ENCODE measurements around the gene ARIH1. TPM values are rescaled to one million over a fixed set of nuclear protein-coding genes. Genes with fewer than 3 reads are reported as not detected.
"Not testable (repeated sequence)": the region's sequence is repeated elsewhere in the genome, so short reads cannot be mapped to it uniquely, and the experiment has no call there.

The ARIH1 gene
- total RNA-seq, 2 experiments from 2014 or later, result 170 to 175 TPM

- H3K4me1 Mint-ChIP-seq (ENCODE audit: low read depth), result peaks cover 11% of the 10 kb centered on the region
- ATAC-seq (no peak), DNase-seq (no peak)
- intact Hi-C loops (cut with micrococcal nuclease), result no loop called here
- ChIA-PET POLR2A (no interaction called here), CTCF (no interaction called here)
- no peak overlapping the region for H3K27ac Mint-ChIP-seq
- H3K27me3 Mint-ChIP-seq, result no peaks in the 10 kb centered on the region
- TF ChIP-seq, protein P1, sequence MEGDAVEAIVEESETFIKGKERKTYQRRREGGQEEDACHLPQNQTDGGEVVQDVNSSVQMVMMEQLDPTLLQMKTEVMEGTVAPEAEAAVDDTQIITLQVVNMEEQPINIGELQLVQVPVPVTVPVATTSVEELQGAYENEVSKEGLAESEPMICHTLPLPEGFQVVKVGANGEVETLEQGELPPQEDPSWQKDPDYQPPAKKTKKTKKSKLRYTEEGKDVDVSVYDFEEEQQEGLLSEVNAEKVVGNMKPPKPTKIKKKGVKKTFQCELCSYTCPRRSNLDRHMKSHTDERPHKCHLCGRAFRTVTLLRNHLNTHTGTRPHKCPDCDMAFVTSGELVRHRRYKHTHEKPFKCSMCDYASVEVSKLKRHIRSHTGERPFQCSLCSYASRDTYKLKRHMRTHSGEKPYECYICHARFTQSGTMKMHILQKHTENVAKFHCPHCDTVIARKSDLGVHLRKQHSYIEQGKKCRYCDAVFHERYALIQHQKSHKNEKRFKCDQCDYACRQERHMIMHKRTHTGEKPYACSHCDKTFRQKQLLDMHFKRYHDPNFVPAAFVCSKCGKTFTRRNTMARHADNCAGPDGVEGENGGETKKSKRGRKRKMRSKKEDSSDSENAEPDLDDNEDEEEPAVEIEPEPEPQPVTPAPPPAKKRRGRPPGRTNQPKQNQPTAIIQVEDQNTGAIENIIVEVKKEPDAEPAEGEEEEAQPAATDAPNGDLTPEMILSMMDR (IDR thresholded peaks at IDR 0.05), result no peak
- no peaks in the 10 kb centered on the region for H3K36me3 Mint-ChIP-seq (ENCODE audit: low read depth)
- H3K4me3 Mint-ChIP-seq, result no peak overlapping the region
- H3K9me3 Mint-ChIP-seq, result no peaks in the 10 kb centered on the region
Measured at GRCh38 chr15:72614810-72615532, 140.8 kb downstream of the ARIH1 start.

DNA sequence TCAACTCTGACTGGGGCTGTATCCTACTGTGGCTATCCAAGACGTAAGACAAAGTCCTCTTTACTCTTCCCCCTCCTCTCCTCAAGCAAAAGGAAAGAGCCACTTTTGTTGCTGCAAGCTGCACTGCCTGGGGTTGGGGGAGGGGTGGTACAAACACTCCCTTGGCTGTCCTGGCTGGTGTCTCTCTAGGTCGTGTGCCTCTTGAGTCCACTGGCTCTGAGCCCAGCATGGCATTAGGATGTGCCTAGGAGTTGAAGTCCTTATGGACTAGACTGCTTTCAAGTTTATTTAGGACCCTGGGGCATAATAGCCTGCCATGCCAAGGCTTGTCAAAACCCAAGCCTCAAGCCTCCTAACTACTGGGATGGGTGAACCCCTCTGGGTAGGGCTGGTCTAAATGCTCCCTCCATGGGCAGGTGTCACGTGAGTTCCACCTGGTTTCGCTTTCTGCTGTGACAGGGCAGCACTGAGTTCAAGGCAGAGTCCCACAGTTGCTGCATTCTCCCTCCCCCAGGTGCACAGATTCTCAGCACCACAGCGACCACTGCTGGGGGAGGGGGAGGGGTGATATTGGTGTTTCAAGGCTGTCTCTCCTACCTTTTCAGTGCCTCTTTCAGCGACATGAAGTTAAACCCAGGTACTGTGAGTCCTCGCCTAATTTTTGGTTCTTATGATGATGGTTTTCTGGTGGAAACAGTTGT is 141.6 kb downstream of the ARIH1 start:
- ATAC-seq, result peak; percentile 56
- POLR2A ChIA-PET; H3K9me3 Mint-ChIP-seq; H3K4me3 Mint-ChIP-seq; H3K27me3 Mint-ChIP-seq; intact Hi-C loops (cut with micrococcal nuclease); H3K27ac Mint-ChIP-seq; CTCF ChIA-PET; H3K36me3 Mint-ChIP-seq (ENCODE audit: low read depth): not testable (repeated sequence)
- DNase-seq, result peak; percentile 61
- H3K4me1 Mint-ChIP-seq (ENCODE audit: low read depth), result peaks cover 11% of the 10 kb centered on the region

DNA sequence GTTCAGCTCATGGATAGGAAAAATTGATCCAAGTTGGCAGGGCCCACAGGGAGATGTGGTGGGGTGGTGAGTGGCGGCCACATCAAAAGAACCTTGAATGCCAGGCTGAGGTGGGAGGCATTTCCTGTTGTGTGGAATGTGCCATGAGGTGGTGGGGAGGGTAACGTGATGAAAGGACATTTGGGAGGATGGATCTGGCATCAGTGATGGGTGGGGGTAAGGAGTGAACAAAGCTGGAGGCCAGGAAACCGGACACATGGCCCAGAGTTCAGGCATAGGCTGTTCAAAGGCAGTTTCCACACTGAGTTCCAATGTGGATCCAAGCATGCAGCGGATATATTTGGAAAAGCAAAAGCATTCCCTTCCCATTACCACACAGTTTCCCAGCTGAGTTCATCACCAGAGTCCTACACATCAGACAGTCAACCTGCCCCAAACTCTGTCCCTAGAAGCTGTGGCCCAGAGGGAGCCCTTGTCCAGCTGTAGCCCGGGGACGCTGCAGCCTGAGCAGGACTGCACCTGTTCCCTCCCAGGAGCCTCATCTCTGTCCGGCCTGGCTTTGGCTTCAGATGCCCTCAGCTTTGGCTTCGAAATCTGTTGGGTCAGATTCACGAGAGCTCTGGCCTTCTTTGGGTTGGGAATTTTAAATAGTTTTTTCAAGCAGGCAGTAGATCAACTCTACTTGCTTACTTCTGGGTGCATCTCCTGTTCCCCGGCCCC is 142.5 kb downstream of the ARIH1 start:
- H3K27me3 Mint-ChIP-seq, result no peaks in the 10 kb centered on the region
- DNase-seq (no peak), ATAC-seq (no peak)
- intact Hi-C loops (cut with micrococcal nuclease), result no loop called here
- peaks cover 11% of the 10 kb centered on the region for H3K4me1 Mint-ChIP-seq (ENCODE audit: low read depth)
- H3K27ac Mint-ChIP-seq, result no peak overlapping the region
- ChIA-PET POLR2A (no interaction called here), CTCF (no interaction called here)
- H3K36me3 Mint-ChIP-seq (ENCODE audit: low read depth), result no peaks in the 10 kb centered on the region
- no peak overlapping the region for H3K4me3 Mint-ChIP-seq
- TF ChIP-seq, protein P1 (IDR thresholded peaks at IDR 0.05), result no peak
- H3K9me3 Mint-ChIP-seq, result no peaks in the 10 kb centered on the region

GRCh38 chr15:72623854-72624253 is 149.7 kb downstream of the ARIH1 start:
- CTCF ChIA-PET; H3K4me1 Mint-ChIP-seq (ENCODE audit: low read depth); ATAC-seq; intact Hi-C loops (cut with micrococcal nuclease); H3K36me3 Mint-ChIP-seq (ENCODE audit: low read depth); H3K9me3 Mint-ChIP-seq; H3K4me3 Mint-ChIP-seq; H3K27me3 Mint-ChIP-seq; H3K27ac Mint-ChIP-seq; POLR2A ChIA-PET; DNase-seq: not testable (repeated sequence)

DNA sequence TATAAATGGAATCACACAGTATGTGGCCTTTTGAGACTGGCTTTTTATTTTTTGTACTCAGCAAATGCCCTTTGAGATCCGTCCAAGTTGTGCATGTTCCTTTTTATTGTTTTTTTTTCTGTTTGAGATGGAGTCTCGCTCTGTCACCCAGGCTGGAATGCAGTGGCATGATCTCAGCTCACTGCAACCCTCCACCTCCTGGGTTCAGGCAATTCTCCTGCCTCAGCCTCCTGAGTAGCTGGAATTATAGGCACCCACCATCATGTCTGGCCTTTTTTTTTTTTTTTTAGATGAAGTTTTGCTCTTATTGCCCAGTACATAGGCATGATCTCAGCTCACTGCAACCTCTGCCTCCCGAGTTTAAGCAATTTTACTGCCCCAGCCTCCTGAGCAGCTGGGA is 152.0 kb downstream of the ARIH1 start:
- DNase-seq; H3K4me1 Mint-ChIP-seq (ENCODE audit: low read depth); POLR2A ChIA-PET; H3K4me3 Mint-ChIP-seq; H3K9me3 Mint-ChIP-seq; H3K27me3 Mint-ChIP-seq; H3K27ac Mint-ChIP-seq; ATAC-seq; H3K36me3 Mint-ChIP-seq (ENCODE audit: low read depth); intact Hi-C loops (cut with micrococcal nuclease): not testable (repeated sequence)
- CTCF ChIA-PET, result interaction anchor here (1.9 kb wide), 1 partner anchor 26 kb away, joined by 7 read pairs; no protein-coding TSS in a partner anchor

- H3K4me3 Mint-ChIP-seq; H3K36me3 Mint-ChIP-seq (ENCODE audit: low read depth); CTCF ChIA-PET; H3K9me3 Mint-ChIP-seq; POLR2A ChIA-PET; H3K27me3 Mint-ChIP-seq; H3K27ac Mint-ChIP-seq; intact Hi-C loops (cut with micrococcal nuclease); H3K4me1 Mint-ChIP-seq (ENCODE audit: low read depth): not testable (repeated sequence)
- ATAC-seq (peak; percentile 55), DNase-seq (peak; percentile 36)
Measured at GRCh38 chr15:72628249-72629067, 154.3 kb downstream of the ARIH1 start.

DNA sequence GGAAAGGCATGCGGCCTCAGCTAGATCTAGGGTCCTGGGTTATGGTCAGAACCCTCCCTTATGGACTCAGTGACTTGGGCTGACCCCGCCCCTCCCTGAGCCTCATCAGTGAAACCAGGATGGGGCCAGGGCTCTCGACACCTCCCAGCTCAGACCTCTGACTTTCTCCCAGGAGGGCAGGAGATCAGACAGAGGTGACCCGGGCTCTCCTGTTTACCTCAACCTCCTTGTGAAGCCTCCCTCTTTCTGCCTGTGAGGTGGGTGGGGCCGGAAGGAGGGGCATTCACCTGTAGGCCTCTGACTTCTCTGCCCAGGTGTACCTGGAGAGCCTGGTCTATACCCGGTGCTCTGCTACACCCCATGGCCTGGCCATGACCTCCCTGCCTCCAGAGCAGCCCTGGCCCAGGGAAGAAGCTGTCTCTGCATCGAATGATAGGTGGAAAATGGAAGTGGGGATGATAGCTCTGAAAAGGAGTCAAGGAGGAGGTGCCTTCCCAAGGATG is 155.0 kb downstream of the ARIH1 start:
- H3K27me3 Mint-ChIP-seq; H3K9me3 Mint-ChIP-seq; CTCF ChIA-PET; DNase-seq; H3K4me3 Mint-ChIP-seq; H3K4me1 Mint-ChIP-seq (ENCODE audit: low read depth); H3K36me3 Mint-ChIP-seq (ENCODE audit: low read depth); POLR2A ChIA-PET; H3K27ac Mint-ChIP-seq; intact Hi-C loops (cut with micrococcal nuclease); ATAC-seq: not testable (repeated sequence)

GRCh38 chr15:72636519-72637282 is 162.6 kb downstream of the ARIH1 start:
- H3K36me3 Mint-ChIP-seq (ENCODE audit: low read depth); H3K27me3 Mint-ChIP-seq; H3K9me3 Mint-ChIP-seq; CTCF ChIA-PET; H3K27ac Mint-ChIP-seq; H3K4me1 Mint-ChIP-seq (ENCODE audit: low read depth); intact Hi-C loops (cut with micrococcal nuclease); POLR2A ChIA-PET: not testable (repeated sequence)
- H3K4me3 Mint-ChIP-seq, result peak overlapping the region; percentile 58
- ATAC-seq (peak; percentile 84), DNase-seq (peak; percentile 81)
